ENCODE data around the gene CCDC17.

DNA sequence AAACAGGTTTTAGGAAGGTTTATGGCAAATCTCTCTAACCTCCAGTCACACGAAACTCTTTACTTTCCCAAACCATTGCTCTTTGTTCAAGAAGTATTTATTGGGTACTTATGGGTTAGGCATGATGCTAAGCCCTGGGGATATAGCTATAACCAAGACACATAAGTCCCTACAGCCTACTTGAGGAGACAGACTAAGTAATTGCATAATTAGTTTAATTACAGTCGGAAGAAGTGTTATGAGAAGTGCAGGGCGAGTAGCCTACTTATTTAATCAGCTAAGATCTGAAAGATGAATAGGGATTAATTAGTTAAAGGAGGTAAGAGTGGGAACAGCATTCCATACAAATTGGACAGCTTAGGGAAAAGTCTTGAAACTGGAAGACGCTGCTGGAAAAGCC lies 53.2 kb downstream of the CCDC17 start:
- TF ChIP-seq, protein P1, sequence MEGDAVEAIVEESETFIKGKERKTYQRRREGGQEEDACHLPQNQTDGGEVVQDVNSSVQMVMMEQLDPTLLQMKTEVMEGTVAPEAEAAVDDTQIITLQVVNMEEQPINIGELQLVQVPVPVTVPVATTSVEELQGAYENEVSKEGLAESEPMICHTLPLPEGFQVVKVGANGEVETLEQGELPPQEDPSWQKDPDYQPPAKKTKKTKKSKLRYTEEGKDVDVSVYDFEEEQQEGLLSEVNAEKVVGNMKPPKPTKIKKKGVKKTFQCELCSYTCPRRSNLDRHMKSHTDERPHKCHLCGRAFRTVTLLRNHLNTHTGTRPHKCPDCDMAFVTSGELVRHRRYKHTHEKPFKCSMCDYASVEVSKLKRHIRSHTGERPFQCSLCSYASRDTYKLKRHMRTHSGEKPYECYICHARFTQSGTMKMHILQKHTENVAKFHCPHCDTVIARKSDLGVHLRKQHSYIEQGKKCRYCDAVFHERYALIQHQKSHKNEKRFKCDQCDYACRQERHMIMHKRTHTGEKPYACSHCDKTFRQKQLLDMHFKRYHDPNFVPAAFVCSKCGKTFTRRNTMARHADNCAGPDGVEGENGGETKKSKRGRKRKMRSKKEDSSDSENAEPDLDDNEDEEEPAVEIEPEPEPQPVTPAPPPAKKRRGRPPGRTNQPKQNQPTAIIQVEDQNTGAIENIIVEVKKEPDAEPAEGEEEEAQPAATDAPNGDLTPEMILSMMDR (IDR thresholded peaks at IDR 0.05) = no peak
- no peak for TF ChIP-seq POLR2A (IDR thresholded peaks at IDR 0.05)

Measured in Peyer's patch (tissue), 4 donors.